Measurements from ENCODE around the gene GRID2IP. TPM values are rescaled to one million over a fixed set of nuclear protein-coding genes. Genes with fewer than 3 reads are reported as not detected.

GRID2IP gene
- total RNA-seq, 1 experiment from 2014 or later = not detected

DNA sequence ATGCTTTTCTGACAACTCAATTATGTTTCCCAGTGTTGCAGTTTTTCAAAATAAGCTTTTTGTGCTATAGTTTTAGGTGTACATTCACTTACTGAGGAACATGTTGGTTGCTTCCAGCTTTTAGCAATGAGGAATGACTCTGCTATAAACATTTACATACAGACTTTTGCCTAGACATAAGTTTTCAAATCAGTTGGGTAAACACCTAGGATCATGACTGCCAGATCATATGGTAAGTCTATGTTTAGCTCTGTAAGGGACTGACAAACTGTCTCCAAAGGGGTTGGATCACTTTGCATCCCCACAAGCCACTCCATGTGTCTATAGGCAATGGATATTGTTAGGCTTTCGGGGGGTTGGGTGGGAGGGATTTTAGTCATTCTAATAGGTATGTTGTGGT lies 10.8 kb upstream of the GRID2IP start:
- no peak for DNase-seq (ENCODE audit: low spot score)

GRCh38 chr7:6559896-6560295 lies 8.6 kb upstream of the GRID2IP start:
- no peak for DNase-seq (ENCODE audit: low spot score)

- DNase-seq (ENCODE audit: low spot score) = peak; percentile 83
Measured at GRCh38 chr7:6558837-6559236, 7.6 kb upstream of the GRID2IP start.

GRCh38 chr7:6556196-6556595 lies 4.9 kb upstream of the GRID2IP start:
- DNase-seq (ENCODE audit: low spot score) = no peak

DNA sequence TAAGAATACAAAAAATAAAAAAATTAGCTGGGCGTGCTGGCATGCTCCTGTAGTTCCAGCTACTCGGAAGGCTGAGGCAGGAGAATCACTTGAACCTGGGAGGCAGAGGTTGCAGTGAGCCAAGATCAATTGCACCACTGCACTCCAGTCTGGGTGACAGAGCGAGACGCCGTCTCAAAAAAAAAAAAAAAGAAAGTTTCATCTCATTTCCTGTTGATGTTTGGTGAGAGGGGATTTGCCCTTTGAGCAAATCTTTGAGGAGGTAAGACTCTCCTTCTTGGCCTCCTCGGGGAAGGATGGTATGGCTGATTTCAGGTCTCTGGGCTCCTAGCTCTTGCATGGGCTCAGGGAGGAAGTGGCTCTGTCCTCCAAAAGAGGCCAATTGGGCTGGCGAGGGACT lies 3.6 kb upstream of the GRID2IP start:
- no peak for DNase-seq (ENCODE audit: low spot score)

DNA sequence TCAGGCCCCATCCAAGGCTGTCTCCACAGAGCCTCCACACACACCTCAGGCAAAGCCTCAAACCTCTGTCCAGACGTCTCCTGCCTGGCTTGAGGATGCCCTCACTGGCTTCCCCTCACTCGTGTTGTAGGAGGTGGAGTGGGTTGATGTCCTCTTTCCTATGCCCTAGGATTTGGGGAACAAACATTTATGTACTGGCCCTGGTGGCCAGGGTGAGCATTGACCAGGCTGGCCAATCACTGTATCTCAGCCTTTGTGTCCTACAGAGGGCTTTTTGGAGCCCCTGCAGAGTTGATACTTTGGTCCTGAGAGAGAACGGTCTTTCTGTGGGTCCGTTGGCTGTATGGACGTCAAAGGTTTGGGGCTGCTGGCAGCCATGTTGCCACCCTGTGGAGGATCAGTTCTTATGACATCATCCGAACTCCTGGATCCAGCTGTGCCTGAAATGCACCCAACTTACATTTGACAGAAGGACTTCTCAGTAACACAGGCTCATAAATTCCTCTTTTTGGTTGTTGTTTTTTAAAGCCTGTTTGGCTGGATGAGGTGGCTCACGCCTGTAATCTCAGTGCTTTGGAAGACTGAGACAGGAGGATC lies 2.3 kb upstream of the GRID2IP start:
- DNase-seq (ENCODE audit: low spot score) = no peak

GRCh38 chr7:6547400-6547799 lies 3.9 kb downstream of the GRID2IP start:
- no peak for DNase-seq (ENCODE audit: low spot score)

GRCh38 chr7:6546498-6547251 lies 4.6 kb downstream of the GRID2IP start:
- peak; percentile 29 for DNase-seq (ENCODE audit: low spot score)

GRCh38 chr7:6545398-6546126 lies 5.7 kb downstream of the GRID2IP start:
- DNase-seq (ENCODE audit: low spot score) = peak; percentile 7

DNA sequence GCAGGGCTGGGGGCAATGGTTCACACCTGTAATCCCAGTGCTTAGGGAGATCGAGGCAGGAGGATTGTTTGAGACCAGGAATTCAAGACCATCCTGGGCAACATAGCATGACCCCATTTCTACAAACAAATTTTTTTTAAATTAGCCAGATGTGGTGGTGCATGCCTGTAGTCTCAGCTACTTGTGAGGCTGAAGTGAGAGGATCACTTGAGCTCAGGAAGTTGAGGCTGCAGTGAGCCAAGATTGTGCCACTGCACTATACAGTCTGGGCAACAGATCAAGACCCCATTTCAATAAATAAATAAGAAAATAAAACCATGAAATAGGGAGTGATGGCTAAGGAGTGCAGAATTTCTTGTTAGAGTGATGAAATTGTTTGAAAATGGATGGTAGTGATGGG lies 8.9 kb downstream of the GRID2IP start:
- DNase-seq (ENCODE audit: low spot score) = no peak

- DNase-seq (ENCODE audit: low spot score) = no peak
Measured at GRCh38 chr7:6536262-6537260, 14.7 kb downstream of the GRID2IP start.

GRCh38 chr7:6533893-6534495 lies 17.3 kb downstream of the GRID2IP start:
- no peak for DNase-seq (ENCODE audit: low spot score)

DNA sequence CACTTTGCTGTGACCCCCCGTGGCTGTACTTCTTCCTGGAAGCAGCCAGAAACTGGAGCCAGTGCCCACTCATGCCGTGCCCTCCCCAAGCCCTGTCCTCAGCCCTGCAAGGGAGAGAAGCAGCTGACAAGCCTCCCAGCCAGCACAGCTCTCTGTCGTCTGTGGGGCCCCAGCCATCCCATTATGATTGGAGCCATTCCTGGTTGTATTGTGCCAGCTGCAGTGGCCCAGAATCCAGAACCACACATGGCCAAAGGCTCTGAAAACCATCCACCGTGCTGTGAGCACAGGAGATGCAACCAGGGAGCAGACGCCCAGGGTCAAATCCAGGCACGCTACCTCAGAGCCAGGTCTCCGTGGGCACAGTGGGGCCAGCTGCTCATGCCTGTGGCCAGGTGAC lies 18.7 kb downstream of the GRID2IP start:
- no peak for DNase-seq (ENCODE audit: low spot score)

DNA sequence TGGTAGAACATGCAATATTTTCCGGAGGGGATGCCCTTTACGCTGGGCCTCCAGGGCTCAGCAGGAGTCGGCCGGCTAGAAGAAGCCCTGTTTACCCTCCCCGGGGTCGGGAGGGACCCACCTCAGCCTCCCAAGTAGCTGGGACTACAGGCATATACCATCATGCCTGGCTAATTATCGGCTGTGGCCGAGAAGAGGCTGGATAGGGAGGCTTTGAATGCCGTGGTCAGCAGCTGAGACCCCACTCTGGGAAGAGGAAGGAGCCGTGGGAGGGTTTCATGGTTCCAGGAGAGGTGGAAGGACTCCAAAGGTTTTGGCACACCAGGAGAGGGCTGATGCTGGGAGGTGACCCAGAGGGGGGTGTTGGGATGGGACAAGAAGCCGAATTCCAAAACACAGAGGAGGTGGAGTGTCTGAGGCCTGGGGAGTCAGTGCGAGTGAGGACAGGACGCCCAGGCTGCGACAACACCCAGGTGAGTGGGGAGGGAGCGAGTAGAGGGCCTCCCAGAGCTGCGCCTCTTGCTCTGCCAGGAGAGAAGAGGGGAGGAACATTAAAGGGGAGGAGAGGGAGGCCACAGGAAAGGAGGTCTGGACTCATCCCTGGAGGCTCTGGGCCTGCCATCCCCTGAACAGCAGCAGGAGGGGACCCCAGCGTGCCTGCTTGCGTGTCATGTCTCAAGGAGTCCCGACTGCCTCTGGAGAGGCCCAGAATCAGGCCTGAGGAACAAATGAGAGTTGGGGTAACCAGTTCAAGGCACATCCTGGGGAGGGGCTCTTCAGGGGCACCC lies 19.6 kb downstream of the GRID2IP start:
- no peak for DNase-seq (ENCODE audit: low spot score)

DNA sequence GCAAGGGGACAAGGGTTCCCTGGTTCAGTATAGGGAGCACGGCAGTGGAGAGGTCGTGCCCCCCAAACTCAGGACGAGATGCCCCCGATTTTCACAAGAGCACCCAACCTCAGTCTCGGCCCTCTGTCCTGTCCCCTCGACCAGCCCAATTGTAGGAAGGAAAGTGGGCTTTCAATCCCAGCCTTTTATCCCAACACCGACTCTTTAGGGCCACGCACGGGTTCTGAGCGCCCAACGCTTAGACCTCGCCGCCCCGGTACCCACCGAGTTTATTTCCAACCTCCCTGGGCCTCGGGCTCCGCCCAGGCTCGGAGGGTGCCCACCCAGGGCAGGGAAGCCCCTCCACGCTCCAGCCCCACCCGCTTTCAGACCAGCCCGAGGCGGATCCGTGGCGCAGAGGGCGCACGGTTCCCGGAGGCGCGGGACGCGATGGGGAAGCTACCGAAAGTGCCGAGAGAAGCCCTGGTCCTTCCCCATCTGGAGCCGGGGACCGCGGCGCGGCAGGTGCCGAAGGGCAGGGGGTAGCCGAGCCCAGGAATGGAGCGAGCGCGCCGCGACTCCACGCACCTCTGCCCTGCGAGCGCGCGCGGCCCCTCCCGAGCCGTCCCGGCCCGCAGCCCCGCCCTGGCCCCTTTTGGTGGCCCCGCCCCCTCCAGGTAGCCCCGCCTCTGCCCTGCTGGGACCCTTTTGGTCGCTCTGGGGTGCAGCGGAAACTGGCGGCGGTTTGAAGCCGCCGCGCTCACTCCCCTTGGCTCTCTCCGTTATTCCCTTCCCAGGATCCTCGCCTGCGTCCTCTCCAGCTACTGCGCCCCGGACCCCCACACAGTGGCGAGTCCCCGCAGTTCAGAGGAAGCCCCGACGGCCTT lies 20.4 kb downstream of the GRID2IP start:
- no peak for DNase-seq (ENCODE audit: low spot score)

GRCh38 chr7:6529643-6530042 lies 21.6 kb downstream of the GRID2IP start:
- no peak for DNase-seq (ENCODE audit: low spot score)

DNA sequence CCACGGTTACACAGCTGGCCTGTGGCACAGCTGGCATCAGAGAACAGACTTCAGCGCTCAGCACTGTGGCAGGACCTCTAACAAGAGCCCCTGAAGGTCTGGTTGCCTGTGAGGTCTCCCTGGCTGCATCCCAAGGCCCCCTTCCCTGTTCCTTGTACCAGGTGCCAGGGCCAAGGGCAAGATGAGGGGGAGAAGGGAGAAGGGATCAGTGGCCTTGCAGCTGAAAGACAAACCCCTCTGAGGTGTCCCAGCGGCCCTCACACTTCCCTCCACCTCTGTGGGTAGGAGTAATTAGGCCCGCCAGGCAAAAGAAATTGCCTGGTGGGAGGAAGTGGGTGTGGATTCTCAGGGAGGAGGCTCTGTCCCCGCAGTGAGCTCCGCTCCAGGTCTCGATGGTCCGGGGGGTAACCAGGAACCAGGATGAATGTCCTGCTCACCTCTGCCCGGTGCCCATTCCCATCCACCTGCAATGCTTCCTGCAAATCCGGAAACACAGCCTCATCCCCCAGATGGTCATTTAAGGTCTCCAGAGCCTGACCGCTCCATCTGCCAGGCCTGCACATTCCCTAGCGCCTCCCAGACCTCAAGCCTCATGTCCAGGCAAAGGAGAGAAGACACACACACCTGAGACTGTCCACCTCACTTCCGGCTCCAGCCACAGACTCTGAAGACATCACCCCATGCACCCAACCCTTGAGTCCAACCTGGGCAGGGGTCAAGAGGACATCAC lies 22.7 kb downstream of the GRID2IP start:
- no peak for DNase-seq (ENCODE audit: low spot score)

DNA sequence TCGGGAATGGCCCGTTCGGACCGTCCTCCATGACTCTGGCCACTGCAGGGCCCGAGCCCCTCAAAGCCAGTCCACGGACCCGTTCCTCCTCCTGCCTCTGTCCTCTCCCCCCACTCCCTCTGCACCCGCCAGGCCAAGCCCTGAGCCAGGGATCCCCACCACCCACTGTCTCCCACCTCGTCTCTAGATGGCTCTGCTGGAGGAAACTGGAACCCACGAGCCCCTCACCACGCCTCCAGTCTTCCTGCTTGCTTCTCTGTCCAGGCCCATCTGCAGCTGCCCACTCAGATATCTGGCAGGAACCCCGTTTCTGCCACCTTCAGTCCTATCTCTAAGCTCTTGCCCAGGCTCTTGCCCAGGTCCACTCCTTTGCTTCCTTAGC lies 24.3 kb downstream of the GRID2IP start:
- DNase-seq (ENCODE audit: low spot score) = no peak
